Activated naive CD4-positive, alpha-beta T cell treated with Interleukin-2 at 50 U/mL for 16 hours (primary cell): ENCODE measurements around the gene CTSW.
A peak's percentile ranks its signal among the peaks of the same experiment; 100 is the strongest.

ENCODE experiments used
- DNase-seq: peaks from one replicate; pipeline ENCODE4 v3.0.0-alpha.2; 2020

The CTSW gene

GRCh38 chr11:65856689-65857499, 22.7 kb upstream of the CTSW start:
- DNase-seq, result peak; percentile 85

- peak; percentile 66 for DNase-seq
Measured at GRCh38 chr11:65857500-65857852, 22.2 kb upstream of the CTSW start.

- peak; percentile 97 for DNase-seq
Measured at GRCh38 chr11:65857853-65858680, 21.6 kb upstream of the CTSW start, which contains the start of gene CFL1. Gene CFL1, minus strand, starts transcription at chr11:65858180. Its CDS starts 81 bp downstream, at chr11:65858099.

GRCh38 chr11:65858681-65859087, 21.0 kb upstream of the CTSW start:
- no peak for DNase-seq

GRCh38 chr11:65859095-65859811, 20.4 kb upstream of the CTSW start:
- DNase-seq, result peak; percentile 97

- peak; percentile 41 for DNase-seq
Measured at GRCh38 chr11:65859812-65860277, 19.8 kb upstream of the CTSW start.

GRCh38 chr11:65860278-65861164, 19.1 kb upstream of the CTSW start, which contains the start of gene MUS81:
Gene MUS81, plus strand, starts transcription at chr11:65860433. Its CDS starts 321 bp downstream, at chr11:65860754.
- DNase-seq, result peak; percentile 95

- no peak for DNase-seq
Measured at GRCh38 chr11:65861165-65861505, 18.5 kb upstream of the CTSW start.

- DNase-seq, result no peak
Measured at GRCh38 chr11:65861533-65862183, 18.0 kb upstream of the CTSW start.

GRCh38 chr11:65862191-65862735, 17.4 kb upstream of the CTSW start:
- DNase-seq, result no peak

- no peak for DNase-seq
Measured at GRCh38 chr11:65862941-65863888, 16.4 kb upstream of the CTSW start.

GRCh38 chr11:65863889-65864705, 15.5 kb upstream of the CTSW start:
- DNase-seq, result no peak

- no peak for DNase-seq
Measured at GRCh38 chr11:65864706-65865471, 14.7 kb upstream of the CTSW start.

- DNase-seq, result no peak
Measured at GRCh38 chr11:65865550-65866172, 14.0 kb upstream of the CTSW start.

- DNase-seq, result no peak
Measured at GRCh38 chr11:65866509-65867283, 12.9 kb upstream of the CTSW start.

- no peak for DNase-seq
Measured at GRCh38 chr11:65867284-65868071, 12.2 kb upstream of the CTSW start.
